CD1c-positive myeloid dendritic cell (primary cell): ENCODE results near the gene UTY.

ENCODE experiments used
- DNase-seq: peaks from one replicate; pipeline ENCODE4 v3.0.0-alpha.2; 2016; ENCODE audit errors: extremely low spot score

UTY gene

DNA sequence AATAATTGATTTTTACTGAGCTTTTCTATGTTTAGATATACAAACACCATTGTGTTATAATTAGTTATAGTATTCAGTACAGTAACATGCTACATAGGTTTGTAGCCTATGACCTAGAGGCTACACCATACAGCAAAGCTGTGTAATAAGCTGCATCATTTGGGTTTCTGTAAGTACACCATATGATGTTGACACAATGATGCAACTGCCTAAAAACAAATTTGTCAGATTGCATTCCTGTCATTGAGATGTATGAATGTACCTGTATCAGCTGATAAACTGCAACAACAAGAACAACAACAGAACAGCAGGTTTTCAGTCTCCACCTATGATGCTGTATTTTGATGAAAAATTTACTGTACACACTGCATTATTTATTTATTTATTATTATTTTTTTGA is 64.3 kb downstream of the UTY start:
- DNase-seq: no peak

DNA sequence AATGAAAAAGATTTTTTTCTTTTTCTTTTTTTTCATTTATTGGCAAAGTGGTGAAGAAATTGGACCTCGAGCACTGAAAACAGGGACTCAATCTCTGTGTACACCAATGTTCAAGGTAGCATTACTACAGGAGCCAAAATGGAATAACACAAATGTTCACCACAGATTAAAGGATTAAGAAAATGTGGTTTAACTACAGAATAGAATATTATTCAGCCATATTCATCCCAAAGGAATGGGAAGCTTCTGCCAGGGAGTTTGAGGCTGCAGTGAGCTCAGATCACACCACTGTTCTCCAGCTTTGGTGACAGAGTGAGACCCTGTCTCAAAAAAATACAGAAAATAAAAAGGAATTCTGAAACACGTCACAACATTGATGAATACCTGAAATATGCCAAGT is 81.0 kb downstream of the UTY start:
- no peak for DNase-seq

DNA sequence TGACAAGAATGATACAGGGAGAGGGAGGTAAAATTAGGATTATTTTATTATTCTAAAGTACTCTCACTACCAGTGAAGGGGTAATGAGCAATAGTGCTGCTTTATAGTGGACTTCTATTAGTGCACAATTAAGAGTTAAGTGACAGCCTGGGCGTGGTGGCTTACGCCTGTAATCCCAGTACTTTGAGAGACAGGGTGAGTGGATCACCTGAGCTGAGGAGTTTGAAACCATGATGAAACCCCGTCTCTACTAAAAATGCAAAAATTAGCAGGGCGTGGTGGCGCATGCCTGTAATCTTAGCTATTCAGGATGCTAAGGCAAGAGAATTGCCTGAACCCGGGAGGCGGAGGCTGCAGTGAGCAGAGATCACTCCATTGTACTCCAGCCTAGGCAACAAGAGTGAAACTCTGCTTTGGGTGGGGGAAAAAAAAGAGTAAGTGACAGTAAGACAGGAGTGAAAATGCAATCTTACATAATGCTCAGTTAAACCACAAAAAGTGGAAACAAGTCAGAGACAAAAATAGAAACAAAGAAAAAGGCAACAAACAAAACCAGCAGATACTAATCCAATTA is 98.6 kb downstream of the UTY start:
- no peak for DNase-seq

DNA sequence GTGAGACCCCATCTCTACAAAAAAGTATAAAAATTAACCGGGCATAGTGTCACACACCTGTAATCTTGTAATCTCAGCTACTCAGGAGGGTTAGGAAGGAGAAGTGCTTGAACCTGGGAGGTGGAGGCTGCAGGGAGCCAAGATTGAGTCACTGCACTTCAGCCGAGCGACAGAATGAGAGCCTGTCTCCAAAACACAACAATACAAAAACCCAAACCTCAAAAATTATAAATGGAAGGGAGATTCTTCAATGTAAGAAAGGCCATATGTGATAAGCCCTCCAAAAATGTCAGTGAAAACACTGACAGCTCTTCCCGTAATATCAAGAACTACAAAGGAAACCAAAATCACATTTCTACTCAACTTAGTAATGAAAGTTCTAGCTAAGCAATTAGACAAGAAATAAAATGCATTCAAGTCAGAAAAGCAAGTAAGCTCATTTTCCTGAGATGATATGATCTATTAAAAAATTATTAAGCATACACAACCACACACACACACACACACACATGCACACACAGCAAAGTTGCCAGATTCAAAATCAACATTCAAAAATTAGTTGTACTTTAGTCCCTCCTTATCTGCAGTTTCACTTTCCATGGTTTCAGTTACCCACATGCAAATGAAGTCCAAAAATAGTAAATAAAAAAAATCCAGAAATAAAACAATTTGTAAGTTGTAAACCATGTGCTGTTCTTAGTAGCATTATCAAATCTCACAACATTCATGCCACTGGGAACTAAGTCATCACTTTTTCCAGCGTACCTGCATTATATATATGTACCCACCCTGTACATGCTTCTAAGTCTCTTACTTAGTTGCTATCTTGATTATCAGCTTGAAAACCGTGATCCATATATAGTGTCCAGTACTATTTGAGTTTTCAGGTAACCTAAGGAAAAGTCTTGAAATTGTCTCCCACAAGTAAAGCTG is 108.7 kb downstream of the UTY start:
- DNase-seq: no peak

DNA sequence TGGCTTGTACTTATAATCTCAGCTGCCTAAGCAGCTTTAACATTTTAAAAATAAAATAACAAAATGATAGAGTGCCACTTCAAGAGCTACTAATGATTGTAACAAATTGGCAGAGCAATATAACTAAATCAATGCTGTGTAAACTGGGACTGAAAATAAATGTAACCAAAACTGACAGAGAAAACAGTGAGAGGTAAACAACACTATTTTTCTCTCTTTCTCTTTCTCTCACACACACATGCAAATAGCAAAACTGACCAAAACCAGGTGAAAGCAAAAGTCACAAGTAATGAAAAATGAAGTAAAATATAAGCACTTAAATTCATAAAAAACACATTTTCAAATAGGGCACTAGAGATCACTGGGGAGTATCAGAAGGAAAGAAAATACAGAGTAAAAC is 109.6 kb downstream of the UTY start:
- no peak for DNase-seq

DNA sequence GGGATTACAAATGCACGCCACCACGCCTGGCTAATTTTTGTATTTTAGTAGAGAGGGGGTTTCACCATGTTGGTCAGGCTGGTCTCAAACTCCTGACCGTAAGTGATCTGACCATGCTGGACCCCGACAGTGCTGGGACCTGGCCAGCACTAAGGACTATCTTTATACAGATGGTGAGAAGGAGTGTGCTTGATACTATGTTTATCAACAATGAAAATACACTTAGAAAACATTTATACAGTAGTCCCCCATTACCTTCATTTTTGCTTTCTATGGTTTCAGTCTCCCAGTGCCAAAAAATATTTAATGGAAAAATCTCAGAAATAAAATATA is 111.4 kb downstream of the UTY start:
- no peak for DNase-seq

DNA sequence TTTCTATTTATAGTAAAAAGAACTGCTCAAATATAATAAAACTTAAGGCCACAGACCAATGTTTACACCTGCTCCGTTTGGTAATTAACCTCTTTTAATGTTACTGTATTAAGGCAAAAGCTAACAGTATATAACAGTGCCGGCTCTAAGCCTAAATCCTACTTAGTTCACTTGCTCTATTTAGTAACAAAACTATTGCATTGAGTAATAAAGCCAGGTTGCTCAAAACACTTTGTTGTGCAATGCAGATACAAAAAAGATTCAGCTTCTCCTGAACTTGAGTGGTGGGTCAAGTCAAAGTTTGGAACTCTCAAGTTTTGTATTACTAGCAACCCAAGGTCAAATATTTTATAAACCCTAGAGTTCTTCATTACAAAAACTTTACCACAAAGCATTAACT is 116.2 kb downstream of the UTY start:
- DNase-seq: peak; percentile 40

DNA sequence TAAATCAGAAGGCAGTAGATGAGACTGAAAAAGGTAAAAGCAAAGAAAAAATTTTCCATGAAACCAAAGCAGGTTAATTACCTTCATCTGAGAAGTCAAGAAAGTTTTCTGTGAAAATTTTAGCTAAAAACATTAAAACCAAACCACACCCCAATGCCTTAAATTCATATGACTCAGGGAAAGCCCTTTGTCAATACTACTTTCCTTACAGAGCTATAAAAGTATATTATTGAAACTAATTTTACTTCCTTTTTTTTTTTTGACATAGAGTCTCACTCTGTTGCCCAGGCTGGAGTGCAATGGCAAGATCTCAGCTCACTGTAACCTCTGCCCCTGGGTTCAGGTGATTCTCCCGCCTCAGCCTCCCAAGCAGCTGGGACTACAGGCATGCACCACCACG is 117.2 kb downstream of the UTY start:
- DNase-seq: peak; percentile 21

DNA sequence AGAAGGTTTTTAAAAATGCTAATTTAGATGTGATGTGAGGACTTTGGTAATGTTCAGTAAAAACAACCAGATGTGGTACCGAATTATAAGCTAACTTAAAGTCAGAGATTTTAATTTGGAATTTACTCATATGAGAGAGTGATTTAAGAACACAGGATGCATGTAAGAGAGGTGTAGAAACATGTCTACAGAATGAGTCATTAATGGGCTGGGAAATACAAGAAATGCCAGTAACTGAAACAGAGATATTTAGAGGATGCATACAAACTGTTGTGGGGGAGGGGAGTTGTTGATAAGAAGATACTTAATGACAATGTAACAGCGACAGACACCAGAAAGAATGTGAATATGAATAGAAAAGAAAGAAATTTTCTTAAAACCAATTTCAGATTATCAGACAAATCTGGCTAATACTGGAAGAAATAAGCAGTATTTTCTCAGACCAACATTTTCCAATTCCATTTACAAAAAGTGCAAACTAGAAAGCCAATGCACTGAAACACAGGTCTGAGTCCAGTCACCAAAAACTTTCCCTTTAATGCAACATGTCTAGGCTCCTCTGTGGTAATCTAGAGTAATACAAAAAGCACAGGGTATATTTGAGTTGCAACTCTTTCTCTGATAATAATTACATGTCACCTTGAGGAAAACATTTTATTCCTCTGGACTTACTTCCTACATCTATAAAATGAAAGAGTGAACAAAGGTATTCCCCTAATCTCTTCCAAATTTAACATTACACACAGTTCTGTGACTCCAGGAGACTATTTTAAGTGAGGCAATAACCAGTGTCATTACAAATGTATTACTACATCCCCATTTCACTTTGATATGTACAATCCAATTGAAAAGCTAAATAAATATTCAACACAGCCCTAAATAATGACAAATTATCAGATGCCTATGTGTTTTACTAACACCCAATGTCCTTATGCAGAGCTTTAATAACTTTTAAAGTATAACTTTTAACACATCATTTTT is 117.9 kb downstream of the UTY start:
- DNase-seq: no peak

DNA sequence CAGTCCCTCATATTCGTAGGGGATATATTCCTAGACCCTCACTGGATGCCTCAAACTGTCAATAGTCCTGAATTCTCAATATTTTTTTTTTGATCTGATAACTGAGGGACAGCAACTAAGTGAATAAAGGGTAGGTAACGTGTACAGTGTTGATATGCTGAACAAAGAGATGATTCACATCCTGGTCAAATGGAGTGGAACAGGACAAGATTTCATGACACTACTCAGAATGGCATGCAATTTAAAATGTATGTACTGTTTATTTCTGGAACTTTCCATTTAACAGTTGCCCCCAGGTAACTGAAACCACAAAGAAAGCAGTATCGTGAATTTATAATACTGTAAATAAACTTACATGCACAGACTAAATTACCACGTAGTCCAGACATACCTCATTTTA is 128.4 kb downstream of the UTY start:
- no peak for DNase-seq

DNA sequence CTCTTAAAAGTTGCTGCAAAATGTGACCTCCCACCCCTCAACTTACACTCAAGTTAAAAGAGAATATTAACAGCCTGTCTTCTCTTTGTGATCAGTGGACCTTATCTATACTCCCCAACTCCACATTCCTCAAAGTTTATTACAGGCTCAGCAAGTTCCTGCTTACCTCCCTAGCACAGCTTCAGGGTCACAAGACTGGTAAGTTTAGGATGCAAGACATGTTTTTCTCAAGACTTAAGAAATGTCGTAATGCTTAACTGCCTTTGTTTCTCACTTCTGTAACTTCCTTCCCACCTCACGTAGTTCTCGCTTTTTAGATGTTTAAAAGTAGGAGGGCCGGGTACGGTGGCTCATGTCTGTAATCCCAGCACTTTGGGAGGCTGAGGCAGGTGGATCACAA is 132.7 kb downstream of the UTY start:
- DNase-seq: peak; percentile 8

DNA sequence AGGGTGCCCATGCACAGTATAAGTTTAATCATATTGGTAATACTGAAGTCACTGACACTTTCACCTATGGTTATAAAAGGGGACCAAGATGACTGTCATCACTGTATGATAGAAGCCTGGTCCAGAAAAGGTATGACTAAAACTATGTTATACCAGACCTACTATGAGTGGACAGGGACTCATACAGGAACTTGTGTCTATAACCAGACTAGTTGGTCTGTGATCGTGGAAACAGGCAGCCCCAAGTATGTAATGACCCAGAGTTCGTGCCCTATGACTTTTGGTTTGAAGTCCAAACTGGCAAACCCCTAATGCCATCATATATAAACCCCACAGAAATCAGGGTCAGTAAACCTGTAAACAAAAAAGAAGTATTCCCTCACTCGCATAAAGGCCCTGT is 134.3 kb downstream of the UTY start:
- DNase-seq: no peak

DNA sequence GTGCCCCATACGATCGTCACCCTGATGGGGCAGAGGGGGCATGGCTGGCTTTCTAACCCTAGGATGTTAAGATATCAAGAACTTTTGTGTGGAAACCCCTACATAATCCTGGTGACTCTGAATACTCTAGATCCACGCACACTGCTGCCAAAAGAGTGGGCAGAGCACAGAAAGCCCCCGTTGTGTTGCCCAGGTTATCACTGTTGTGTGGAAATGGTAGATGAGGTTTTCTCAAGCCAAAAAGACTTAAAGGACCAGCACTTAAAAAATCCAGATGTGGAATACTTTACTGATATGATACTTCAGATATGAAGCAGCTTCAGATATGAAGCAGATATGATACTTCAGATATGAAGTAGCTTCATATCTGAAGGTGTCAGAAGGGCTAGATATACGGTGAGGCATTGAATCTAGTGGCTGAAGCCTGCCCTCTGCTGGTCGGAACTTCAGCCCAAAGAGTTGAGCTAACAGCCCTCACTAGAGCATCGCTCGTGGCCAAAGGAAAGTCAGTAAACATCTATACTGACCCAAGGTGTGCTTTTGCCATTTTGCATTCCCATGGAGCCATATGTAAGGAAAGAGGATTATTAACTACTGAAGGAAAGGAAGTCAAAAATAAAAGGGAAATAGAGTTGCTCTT is 136.4 kb downstream of the UTY start:
- peak; percentile 11 for DNase-seq

DNA sequence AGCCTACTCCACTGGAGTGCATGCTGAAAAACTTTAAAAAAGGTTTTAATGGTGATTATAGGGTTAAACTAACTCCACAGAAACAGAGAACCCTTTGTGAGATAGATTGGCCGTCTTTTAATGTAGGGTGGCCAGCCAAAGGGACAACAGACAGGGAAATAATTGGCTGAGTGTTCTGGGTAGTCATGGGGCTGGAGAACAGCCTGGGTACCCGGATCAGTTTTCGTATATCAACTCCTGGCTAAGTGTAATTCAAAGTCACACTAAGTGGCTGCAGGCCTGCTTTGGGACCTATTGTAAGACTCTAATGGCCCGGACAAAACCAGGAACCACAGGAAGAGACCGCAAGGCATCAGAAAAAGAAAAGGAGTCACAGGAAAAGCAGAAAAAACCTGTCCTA is 139.9 kb downstream of the UTY start:
- DNase-seq: no peak

DNA sequence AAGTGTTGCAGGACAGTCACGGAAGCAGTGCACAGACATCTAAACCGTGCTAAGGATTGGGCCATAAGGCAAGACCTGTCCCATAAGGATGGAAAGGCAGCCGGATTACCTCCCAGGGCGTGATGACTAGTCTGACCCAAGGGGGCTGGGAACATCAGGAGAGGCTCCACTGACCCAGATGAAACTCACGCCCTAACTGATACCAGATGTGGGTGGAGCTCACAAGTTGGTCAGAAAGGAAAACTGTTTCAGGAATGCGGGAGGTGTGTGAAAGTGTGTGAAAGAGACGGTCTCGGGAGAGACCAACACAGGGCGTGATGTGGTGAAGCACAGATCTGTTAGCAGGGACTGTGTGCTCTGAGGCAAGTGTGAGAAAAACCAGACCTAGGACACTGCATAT is 140.5 kb downstream of the UTY start:
- DNase-seq: no peak

DNA sequence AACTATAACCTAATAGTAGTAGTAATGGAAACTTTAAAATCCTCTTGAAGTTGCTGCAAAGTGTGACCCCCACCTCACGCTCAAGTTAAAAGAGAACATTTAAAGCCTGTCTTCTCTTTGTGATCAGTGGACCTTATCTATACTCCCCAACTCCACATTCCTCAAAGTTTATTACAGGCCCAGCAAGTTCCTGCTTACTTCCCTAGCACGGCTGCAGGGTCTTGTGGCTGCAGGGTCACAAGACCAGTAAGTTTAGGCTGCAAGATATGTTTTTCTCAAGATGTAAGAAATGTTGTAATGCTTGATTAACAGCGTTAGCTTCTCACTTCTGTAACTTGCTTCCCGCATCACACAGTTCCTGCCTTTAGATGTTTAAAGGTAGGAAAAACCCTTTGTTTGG is 141.1 kb downstream of the UTY start:
- DNase-seq: no peak

DNA sequence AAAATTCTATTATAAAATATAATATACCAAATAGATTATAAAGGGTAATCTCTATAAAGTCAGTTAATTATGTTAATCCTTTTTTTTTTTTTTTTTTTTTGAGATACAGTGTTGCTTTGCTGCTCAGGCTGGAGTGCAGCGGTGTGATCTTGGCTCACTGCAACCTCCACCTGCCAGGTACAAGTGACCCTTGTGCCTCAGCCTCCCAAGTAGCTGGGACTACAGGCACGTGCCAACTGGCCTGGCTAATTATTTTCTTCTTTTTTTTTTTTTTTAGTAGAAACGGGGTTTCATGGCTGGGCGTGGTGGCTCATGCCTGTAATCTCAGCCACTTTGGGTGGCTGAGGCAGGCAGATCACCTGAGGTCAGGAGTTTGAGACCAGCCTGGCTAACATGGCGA is 141.9 kb downstream of the UTY start:
- DNase-seq: no peak

DNA sequence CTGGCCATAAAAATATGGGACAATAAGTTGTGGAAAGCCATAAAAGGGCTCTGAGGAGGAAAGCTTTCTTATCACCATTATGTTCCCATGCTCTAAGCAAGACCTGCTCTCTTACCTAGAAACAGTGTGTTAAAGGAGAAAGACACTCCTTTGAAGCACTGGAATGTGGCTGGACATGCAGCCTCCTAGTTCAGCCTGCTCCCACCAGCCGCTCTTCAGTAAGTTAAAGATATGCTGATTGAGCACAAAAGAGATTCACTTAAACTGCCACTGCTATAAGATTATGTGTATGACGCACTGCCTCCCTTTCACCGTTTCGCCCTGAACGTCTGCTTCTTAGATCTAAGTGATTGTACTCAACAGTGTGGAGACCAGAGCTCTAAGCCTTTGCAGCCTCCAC is 146.0 kb downstream of the UTY start:
- DNase-seq: no peak

DNA sequence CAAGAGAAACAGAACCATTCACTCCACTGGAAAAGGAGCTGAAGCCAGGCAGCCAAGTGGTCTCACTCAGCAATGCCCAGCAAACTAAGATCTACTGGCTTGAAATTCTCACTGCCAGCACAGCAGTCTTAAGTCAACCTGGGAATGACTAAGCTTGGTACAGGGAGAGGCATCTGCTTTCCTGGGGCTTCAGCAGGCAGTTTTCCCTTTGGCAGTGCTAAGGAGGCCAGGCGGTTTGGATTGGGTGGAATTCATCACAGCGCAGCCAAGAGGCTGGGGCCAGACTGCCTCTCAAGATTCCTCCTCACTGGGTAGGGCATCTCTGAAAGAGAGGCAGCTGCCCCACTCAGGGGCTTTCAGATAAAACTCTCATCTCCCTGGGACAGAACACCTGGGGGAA is 149.2 kb downstream of the UTY start:
- DNase-seq: no peak

DNA sequence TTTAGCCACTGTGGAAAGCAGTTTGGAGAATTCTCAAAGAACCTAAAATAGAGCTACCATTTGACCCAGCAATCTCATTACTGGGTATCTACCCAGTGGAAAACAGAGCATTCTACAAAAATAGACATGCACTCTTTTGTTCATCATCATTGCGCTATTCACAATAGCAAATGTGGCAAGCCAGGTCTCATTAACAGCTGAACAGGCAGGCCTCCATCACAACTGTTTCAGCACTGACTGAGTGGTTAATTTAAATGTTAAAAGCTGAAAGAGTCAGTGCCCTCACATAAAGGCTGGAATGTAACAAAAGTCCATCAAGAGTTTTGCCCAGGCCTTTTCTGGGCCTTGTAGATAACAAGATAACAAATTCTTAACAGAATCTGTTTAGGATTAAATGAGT is 166.9 kb downstream of the UTY start:
- DNase-seq: no peak

DNA sequence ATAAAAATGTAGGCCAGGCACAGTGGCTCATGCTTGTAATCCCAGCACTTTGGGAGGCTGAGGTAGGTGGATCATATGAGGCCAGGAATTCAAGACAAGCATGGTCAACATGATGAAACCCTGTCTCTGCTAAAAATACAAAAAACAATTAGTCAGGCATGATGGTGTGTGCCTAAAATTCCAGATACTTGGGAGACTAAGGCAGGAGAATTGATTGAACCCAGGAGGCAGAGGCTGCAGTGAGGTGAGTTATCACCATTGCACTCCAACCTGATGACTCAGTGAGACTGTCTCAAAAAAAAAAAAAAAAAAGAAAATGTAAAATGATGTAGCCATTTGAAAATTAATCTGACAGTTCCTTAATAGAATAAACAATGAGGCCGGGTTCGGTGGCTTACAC is 171.9 kb downstream of the UTY start:
- no peak for DNase-seq

DNA sequence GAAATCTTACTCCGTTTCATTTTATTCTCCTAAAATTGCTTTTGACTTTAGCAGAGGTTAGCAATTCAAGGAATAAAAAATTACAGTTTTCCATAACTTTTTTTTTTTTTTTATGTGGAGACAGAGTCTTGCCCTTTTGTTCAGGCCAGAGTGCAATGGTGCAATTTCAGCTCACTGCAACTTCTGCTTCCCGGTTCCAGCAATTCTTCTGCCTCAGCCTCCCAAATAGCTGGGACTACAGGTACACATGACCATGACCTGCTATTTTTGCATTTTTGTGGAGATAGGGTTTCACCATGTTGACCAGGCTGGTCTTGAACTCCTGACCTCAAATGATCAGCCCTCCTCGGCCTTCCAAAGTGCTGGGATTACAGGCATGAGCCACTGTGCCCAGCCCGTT is 179.0 kb downstream of the UTY start:
- DNase-seq: no peak
